Measurements from ENCODE around the gene PRICKLE1. TPM values are rescaled to one million over a fixed set of nuclear protein-coding genes. Genes with fewer than 3 reads are reported as not detected.

PRICKLE1 gene
- total RNA-seq, 4 donors from 2014 or later = 0.19 to 8.0 (median 2.7) TPM

DNA sequence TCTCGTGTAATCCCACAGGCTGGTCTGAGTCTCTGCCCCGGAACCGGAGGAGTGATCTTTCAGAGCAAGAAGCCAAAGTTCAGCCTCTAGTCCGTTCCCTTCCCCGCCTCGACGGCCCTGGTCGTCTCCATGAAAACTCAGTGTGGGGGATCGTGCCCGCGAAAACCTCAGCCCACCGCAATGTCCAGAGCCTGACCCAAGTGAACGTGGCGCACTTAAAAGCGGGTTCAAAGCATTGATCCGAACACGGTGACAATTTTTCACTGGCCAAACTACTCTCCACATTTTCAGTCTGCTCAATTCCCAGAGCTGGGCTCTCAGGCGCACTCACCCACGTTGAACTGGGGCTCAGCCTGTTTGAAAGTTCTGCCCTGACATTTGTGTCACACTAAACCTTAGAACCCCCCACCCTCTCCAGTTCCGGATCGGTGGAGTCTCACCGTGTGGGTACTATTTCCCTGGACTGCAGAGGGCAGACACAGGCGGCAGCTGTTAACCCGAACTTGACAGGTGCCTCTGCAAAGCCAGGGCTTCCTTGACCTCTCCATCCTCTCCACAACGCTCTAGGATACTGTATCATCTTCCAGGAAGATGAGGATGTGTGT lies 886 bp upstream of the PRICKLE1 start:
- peak overlapping the region; percentile 56 to 91 (median 72) for H3K4me3 ChIP-seq
- peaks cover 0 to 52% (median 3%) of the 10 kb centered on the region in 4 donors for H3K27me3 ChIP-seq
- DNase-seq = no peak
- H3K4me1 ChIP-seq = peaks cover 10 to 47% (median 14%) of the 10 kb centered on the region in 3 donors
- H3K9me3 ChIP-seq = no peaks in the 10 kb centered on the region
- peak overlapping the region in 2 of 4 donors; percentile 75 to 82 for H3K27ac ChIP-seq
- no peaks in the 10 kb centered on the region for H3K36me3 ChIP-seq
- intact Hi-C loops (cut with DNase I) = no loop called here
- TF ChIP-seq, protein P1, sequence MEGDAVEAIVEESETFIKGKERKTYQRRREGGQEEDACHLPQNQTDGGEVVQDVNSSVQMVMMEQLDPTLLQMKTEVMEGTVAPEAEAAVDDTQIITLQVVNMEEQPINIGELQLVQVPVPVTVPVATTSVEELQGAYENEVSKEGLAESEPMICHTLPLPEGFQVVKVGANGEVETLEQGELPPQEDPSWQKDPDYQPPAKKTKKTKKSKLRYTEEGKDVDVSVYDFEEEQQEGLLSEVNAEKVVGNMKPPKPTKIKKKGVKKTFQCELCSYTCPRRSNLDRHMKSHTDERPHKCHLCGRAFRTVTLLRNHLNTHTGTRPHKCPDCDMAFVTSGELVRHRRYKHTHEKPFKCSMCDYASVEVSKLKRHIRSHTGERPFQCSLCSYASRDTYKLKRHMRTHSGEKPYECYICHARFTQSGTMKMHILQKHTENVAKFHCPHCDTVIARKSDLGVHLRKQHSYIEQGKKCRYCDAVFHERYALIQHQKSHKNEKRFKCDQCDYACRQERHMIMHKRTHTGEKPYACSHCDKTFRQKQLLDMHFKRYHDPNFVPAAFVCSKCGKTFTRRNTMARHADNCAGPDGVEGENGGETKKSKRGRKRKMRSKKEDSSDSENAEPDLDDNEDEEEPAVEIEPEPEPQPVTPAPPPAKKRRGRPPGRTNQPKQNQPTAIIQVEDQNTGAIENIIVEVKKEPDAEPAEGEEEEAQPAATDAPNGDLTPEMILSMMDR (IDR thresholded peaks at IDR 0.05) = no peak
- no peak for TF ChIP-seq POLR2A (IDR thresholded peaks at IDR 0.05)
- 0% methylated on average over 7 to 13 of the region's 25 CpGs for WGBS, 2 donors

DNA sequence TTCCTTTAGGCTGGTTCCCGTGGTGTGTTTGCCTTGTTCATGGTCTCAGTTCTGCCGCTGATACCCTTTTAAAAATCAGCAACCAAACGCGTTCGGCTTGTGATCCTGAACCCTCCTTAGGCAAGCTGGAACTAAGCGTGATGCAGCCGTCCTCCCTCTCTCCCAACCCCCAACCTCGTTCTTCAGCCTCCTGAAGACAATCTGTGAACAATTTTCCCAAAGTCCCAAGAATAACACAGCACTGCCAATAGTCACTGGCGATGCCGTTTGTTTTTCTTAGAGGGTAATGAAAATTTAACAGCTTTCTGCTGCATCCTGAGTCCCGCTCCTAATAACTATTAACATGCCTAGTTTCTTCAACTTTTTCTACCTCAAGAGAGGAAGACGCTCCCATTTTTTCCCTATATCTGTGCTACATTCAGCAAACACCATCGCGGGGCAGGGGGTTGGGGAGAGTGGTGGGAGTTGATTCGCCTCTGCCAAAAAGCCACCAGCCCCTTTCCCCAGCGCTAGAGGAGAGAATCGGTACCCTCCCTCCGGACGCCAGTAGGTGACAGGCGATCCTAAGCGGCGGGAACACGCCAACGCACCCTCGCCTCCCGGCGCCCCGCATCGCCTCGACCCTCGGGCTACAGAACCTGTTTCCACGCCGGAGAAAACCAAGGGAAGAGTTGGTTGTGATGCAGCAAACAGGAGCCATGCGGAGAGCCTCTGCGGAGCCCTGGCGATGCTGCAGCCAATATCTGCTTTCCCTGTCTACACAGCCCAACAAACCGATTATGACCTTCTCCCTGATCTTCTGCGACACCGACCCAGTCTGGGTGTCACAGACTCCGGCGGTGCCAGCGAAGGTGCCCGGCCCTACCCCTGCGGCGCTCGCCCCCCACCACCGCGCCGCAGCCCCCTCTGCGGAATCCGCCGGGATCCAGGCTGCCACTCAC lies 752 bp downstream of the PRICKLE1 start:
- Histone ChIP-seq H3K4me3 (peak overlapping the region; percentile 56 to 91 (median 72)), H3K27me3 (peaks cover 0 to 48% (median 3%) of the 10 kb centered on the region in 4 donors), H3K27ac (peak overlapping the region; percentile 31 to 82 (median 66)), H3K36me3 (no peaks in the 10 kb centered on the region), H3K9me3 (no peaks in the 10 kb centered on the region), H3K4me1 (peaks cover 10 to 58% (median 22%) of the 10 kb centered on the region in 3 donors)
- WGBS, 2 donors = 6 to 8% methylated on average over 17 to 32 of the region's 52 CpGs
- intact Hi-C loops (cut with DNase I) = no loop called here
- no peak for TF ChIP-seq POLR2A (IDR thresholded peaks at IDR 0.05)
- TF ChIP-seq, protein P1 (IDR thresholded peaks at IDR 0.05) = peak in 3 of 6 experiments; percentile 23 to 40 (median 39)
- no peak for DNase-seq

DNA sequence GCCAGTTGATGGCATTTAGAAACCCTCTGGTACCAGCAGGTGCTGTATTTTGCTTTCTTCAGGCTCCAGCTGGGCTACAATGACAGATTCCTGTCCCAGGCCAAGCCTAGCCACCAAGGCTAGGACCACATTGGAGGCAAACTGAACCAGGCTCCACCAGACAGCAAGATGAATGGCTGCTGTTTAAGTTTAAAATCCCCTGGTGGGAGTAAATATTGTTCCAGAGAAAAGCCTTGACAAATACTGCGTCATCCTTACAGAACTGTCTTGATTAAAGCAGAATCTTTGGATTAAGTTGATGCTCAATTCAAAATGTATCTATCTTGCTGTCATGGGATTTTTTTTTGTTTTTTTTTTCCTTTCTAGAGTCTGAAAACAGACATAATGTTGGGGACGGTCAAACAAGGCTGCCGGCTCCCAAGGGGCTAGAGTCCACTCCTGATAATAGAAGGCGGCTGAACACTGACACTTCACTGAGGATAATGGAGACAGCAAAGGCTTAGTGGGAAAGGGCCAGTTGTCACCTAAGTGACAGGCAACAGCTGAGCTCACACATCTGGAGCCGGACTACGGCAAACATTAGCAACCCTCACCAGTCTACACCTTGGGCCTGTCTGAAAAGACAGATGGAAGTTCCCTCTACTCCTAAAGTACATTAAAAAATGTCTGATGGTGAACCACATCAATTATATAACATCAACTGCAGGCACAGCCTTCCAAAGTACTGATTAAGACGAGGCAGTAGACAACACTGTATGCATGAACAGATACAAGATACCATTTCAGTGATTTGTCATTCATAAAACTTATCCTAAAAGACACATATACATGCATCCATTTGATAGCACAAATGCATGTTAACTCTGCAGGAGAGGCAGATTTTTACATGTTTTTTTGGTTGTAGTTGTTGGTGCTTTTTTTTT lies 1.7 kb downstream of the PRICKLE1 start:
- TF ChIP-seq, protein P1 (IDR thresholded peaks at IDR 0.05) = no peak
- TF ChIP-seq POLR2A (IDR thresholded peaks at IDR 0.05) = no peak
- DNase-seq = no peak
- intact Hi-C loops (cut with DNase I) = no loop called here
- Histone ChIP-seq H3K4me3 (peak overlapping the region in 3 of 4 donors; percentile 56 to 91 (median 71)), H3K4me1 (peaks cover 10 to 58% (median 22%) of the 10 kb centered on the region in 3 donors), H3K27me3 (peaks cover 0 to 45% (median 3%) of the 10 kb centered on the region in 4 donors), H3K9me3 (no peaks in the 10 kb centered on the region), H3K27ac (peak overlapping the region in 1 of 4 donors; percentile 75), H3K36me3 (no peaks in the 10 kb centered on the region)
- 68 to 77% methylated on average over 4 to 7 of the region's 7 CpGs for WGBS, 2 donors

DNA sequence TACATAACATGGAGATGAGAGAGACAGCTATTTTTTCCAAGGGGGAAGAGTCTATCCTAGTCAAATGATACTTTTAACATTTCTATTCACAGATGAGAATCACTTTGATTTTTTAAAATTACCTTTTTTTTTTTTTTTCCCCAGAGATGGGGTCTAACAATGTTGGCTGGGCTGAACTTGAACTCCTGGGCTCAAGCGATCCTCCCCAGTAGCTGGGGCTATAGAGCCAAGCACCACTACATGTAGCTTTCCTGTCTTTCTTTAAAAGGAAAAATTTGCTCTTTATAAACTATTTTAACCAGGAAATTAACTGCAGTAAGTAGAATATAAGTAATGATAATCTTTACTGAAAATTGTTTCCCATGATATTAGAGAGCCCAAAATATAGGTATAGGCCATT lies 3.3 kb downstream of the PRICKLE1 start:
- Histone ChIP-seq H3K4me1 (peaks cover 10 to 58% (median 22%) of the 10 kb centered on the region in 3 donors), H3K27ac (no peak overlapping the region), H3K4me3 (no peak overlapping the region), H3K27me3 (peaks cover 0 to 31% (median 3%) of the 10 kb centered on the region in 4 donors), H3K36me3 (no peaks in the 10 kb centered on the region), H3K9me3 (no peaks in the 10 kb centered on the region)
- intact Hi-C loops (cut with DNase I) = no loop called here
- 75 to 79% methylated on average over 1 of the region's 1 CpG for WGBS, 2 donors
- DNase-seq = no peak
- TF ChIP-seq, protein P1 (IDR thresholded peaks at IDR 0.05) = no peak
- no peak for TF ChIP-seq POLR2A (IDR thresholded peaks at IDR 0.05)
